GDM1 (cell line): ENCODE data around the gene CCDC102A.
"Not testable (repeated sequence)": the region's sequence is repeated elsewhere in the genome, so short reads cannot be mapped to it uniquely, and the experiment has no call there.

Source experiments
- DNase-seq: peaks from one replicate; lab custom pipeline; 2025; lab: John Stamatoyannopoulos, UW

The CCDC102A gene

DNA sequence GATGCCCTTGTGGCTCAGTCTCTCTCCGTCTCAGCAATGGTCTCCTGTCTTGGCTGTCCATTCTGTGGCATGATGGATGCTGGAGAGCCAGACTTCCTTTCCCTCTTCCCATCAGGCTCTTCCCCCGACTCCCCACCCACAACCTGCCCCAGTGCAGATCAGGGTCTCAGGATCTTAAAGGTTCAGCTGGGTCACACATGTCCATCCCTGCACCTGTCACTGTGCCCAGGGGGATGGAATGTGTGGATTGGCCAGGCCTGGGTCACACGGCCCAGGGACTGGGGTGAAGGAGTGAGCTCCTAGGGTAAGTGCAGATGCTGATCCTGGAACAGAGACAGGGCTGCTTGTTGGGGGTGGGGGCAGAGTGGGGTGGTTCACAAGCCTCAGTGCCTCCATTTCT, 29.1 kb upstream of the CCDC102A start:
- DNase-seq: no peak

GRCh38 chr16:57564571-57565270, 28.4 kb upstream of the CCDC102A start:
- no peak for DNase-seq

DNA sequence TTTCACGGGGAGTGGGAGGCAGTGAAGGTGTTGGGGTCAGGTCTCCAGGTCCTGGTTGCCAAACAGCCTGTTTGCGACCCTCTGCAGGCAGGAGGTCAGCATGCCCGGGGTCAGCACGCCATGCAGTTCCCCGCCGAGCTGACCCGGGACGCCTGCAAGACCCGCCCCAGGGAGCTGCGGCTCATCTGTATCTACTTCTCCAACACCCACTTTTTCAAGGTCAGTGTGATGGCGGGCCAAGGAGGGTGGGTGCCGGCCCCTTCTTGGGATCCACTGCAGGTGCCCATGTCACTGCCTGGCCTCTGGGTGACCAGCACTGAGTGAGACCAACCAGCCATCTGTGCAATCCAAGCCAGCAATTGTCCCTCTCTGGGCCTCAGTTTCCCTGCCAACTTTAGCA, 27.4 kb upstream of the CCDC102A start:
- no peak for DNase-seq

DNA sequence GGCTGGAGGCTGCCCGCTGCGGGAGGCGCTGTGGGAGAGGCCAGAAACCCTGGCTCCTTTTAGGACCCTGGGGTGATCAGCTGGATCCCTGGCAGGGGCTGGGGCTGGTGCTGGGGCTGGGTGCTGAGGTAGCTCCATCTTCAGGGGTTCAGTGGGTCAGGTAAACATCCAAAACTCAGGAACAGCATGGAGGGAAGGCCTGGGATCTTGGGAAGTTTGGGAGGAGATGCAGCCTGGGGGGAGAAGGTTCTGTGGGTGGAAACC, 27.0 kb upstream of the CCDC102A start:
- no peak for DNase-seq

GRCh38 chr16:57562669-57563486, 26.5 kb upstream of the CCDC102A start:
- DNase-seq: no peak

DNA sequence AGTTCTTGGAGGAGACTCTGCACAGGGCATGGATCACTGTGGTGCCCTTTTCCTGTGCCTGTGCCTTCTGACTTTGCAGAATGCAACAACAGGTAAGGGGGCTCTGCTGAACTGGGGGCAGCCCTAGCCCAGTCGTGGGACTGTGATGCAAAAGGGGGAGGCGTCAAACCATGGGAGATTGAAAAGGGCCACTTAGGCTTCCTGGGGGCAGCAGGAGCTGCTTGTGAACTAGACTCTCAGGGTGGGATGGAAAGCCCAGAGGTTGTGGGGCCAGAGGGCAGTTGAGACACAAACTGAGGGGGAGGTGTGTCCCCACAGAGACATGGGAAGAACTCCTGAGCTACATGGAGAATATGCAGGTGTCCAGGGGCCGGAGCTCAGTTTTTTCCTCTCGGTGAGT, 25.7 kb upstream of the CCDC102A start:
- DNase-seq: no peak

DNA sequence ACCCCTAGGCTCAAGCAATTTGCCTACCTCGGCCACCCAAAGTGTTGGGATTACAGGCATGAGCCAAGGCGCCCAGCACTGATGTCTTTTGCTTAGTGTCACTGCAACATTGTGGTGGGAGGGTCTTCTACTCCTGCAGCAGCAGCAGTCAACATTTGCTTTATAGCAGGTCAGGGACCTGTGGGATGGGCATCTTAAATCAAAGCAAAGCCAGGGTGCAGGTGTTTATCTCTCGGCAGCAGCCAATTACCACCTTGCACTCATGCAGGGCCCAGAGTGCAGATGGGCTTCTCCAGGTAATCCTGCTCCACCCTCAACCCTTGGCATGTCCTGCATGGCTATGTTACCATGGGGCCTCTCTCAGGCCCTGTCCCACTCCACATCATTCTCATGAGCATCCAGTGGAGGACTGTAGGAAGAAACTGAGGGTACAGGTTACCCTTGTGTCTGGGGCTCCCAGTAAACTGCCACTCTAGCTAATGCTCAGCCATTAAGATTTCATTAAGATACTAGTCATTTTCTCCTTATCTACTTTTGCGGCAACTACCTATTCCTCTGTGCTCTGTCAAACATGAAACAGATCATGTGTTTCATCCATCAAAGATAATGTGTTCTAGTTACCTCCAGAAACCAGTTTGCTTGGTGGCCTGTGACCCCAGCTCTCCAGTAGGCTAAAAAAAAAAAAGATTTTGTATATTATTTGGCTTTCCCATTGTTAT, 22.9 kb upstream of the CCDC102A start:
- no peak for DNase-seq

DNA sequence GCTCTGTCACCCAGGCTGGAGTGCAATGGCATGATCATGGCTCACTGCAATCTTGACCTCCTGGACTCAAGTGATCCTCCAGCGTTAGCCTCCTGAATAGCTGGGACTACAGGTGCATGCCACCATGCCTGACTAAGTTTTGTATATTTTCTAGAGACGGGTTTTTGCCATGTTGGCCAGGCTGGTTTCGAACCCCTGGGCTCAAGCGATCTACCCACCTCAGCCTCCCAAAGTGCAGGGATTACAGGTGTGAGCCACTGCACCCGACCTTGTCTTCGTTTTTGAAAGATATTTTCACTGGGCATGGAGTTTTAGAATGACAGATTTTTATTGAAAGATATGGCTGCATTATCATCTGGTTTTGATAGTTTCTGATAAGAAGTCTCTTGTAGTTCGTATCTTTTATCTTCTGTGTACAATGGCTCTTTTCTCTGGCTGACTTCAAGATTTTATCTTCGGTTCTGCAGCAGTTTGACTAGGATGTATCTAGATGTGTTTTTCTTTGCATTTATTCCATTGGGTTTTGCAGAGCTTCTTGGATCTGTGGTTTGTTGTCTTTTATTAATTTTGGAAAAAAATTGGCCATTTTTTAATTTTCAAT, 20.7 kb upstream of the CCDC102A start:
- DNase-seq: no peak

- DNase-seq: no peak
These were observed 19.5 kb upstream of the CCDC102A start for GRCh38 chr16:57555831-57556230.

GRCh38 chr16:57551057-57551456, 14.7 kb upstream of the CCDC102A start:
- no peak for DNase-seq

- DNase-seq: no peak
These were observed 13.4 kb upstream of the CCDC102A start for GRCh38 chr16:57549730-57550129.

- no peak for DNase-seq
These were observed 12.0 kb upstream of the CCDC102A start for GRCh38 chr16:57548408-57548807.

DNA sequence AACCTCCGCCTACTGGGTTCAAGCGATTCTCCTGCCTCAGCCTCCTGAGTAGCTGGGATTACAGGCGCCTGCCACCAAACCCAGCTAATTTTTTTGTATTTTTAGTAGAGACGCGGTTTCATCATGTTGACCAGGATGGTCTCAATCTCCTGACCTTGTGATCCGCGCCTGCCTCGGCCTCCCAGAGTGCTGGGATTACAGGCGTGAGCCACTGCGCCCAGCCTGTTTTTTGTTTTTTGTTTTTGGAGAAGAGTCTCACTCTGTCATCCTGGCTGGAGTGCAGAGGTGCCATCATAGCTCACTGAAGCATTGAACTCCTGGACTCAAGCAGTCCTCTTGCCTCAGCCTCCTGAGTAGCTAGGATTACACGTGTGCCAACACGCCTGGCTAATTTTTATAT, 11.2 kb upstream of the CCDC102A start:
- DNase-seq: not testable (repeated sequence)

- peak; percentile 91 for DNase-seq
These were observed 7.8 kb upstream of the CCDC102A start for GRCh38 chr16:57544124-57544653.

DNA sequence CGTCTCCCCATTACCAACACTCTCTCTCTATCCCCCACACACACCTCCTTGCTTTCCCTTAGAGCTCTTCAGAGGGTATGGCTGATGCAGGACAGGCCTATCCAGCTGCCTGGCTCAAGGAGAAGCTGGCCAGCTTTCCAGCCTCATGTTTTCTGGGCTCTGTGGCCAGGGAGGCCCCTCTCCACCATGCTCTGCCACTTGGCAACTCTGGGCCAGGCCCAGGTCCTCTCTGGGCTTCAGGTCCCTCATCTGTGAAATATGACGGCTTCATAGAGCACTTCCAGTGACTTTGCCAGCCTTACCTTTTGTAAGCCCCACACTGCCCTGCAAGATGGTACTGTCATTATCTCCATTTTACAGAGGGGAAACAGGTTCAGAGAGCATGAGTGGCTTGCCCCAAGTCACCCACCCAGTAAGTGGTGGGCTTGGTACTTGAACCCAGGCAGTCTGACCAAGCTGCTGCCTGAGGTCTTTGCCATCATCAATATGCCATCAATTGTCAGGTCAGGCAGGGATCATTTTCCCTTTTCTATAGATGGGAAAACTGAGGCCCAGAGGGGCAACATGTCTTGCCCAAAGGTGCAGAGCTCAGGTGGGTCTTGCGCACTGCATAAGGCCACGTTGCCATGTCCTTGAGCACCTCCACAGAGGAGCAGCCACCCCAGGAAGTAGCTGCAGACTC, 5.5 kb upstream of the CCDC102A start:
- DNase-seq: no peak

DNA sequence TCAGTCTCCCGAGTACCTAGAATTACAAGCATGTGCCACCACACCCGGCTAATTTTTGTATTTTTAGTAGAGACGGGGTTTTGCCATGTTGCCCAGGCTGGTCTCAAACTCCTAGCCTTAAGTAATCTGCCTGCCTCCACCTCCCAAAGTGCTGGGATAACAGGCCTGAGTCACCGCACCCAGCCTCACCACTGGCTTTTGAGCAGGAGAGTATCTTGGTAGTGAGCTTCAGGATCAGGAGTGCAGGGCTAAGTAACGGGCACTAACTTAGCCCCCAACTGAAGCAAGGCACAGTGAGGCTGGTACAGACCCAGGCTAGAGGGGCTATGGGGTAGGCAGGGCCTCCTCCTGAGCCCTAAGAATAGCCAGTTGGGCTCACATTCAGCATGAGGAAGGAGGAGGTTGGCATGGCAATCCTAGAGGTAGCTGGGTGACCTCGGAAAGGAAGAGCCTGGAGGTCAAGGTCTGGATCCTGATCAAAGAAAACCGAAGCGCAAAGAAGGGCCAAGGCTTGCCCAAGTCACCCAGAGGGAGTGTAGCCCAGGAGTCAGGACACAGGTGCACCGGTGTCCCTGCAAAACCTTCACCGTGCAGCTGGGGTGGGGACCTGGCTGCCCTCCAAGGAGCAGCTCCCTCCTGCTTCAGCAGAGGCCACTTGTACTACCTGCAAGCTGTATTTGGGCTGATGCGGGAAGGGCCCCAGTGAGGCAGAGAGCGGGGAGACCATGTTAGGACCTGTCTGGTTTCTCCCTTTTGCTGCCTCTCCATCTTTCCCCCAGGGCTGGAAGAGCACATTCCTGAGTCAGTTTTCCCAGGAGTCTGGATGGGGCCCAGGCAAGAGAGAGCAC, 4.8 kb upstream of the CCDC102A start:
- DNase-seq: no peak

GRCh38 chr16:57540387-57540786, 4.0 kb upstream of the CCDC102A start:
- no peak for DNase-seq

DNA sequence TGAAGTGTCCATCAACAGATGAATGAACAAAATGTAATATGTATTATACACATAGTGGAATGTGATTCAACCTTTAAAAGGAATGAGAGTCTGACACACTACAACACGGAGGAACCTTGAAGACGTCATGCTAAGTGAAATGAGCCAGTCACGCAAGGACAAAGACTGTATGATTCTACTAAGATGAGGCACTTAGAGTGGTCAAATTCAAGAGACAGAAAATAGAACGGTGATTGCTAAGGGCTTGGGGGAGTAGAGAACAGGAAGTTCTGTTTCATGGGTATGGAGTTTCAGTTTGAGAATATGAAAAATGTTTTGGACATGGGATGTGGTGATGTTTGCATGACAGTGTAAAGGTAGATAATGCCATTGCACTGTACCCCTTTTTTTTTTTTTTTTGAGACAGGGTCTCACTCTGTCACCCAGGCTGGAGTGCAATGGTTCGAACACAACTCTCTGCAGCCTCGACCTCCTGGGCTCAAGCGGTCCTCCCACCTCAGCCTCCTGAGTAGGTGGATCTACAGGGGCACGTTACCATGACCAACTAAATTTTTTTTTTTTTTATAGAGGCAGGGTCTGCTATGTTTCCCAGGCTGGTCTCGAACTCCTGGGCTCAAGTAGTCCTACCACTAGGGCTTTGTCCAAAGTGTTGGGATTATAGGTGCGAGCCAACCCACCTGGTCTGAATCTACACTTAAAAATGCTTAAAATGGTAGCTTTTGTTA, 2.9 kb upstream of the CCDC102A start:
- DNase-seq: no peak

DNA sequence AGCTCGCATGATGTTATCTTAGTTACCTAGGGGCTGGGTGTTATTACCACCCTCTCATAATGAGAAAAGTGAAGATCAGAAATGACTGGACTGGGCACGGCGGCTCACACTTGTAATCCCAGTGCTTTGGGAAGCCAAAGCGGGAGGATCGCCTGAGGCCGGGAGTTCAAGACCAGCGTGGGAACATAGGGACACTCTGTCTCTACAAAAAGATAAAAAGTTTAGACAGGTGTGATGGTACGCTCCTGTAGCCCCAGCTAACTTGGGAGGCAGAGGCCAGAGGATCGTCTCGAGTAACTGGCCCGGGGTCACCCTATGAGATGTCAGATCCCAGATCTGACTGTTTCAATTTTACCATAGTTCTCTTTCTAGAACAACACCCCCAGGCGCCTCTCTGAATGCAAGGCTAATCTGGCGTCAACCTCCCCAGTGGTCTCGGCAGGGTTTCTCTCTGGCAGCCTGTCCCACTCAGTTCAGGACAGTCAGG, 1.9 kb upstream of the CCDC102A start:
- DNase-seq: no peak

GRCh38 chr16:57537581-57538234, 1.3 kb upstream of the CCDC102A start:
- DNase-seq: no peak
